Spleen (tissue), 7 donors: ENCODE results near the gene MC1R.

Experiments used
- POLR2A ChIP-seq, 3 donors: fragments of 450-650 bp; IDR thresholded peaks; one replicate each; pipeline ENCODE4 v1.5.1; 2017; ENCODE audit warnings: antibody characterized with exemption in 3 of 3, mild to moderate bottlenecking in 1 of 3
- POLR2AphosphoS5 ChIP-seq, 3 donors: sonication (generic); formaldehyde crosslinking; IDR thresholded peaks; one replicate each; pipeline ENCODE4 v1.5.1; 2017; ENCODE audit warnings: antibody characterized with exemption in 3 of 3
- TF ChIP-seq, protein P1 (sequence below), 11 experiments: fragments of 200-600 bp in 7 of 11; fragments of 450-650 bp in 4 of 11; sonication (generic) in 4 of 11; IDR thresholded peaks in 8 of 11; conservative IDR thresholded peaks in 3 of 11; 1 replicate in 7 of 11; 2 replicates in 4 of 11; pipeline versions ENCODE4 v1.4.0 to v1.8.0; 2016 to 2021; ENCODE audit warnings: antibody characterized with exemption in 11 of 11, inconsistent platforms in 4 of 11, mild to moderate bottlenecking in 1 of 11
- donor health status: DM: no; HTN: no; CAD: no; lungs with moderate emphysema.
- donor health status: DM: no; HTN: no; CAD: no.
- donor health status: DM: no; HTN: no; CAD: no.

DNA sequence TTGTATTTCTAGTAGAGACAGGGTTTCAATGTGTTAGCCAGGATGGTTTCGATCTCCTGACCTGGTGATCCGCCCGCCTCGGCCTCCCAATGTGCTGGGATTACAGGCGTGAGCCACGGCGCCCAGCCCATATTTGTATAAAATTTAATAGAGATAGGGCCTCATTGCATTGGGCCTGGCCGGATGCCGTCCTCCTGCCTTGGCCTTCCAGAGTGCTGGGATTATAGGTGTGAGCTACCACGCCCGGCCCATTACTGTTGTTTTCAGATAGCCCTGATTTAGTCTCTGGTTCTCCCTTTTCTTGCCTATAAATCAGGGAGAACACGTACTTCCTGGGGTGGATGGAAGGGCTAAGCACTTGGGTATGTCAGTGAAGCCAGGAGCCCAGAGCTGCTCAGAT is 33.4 kb downstream of the MC1R start:
- TF ChIP-seq, protein P1, sequence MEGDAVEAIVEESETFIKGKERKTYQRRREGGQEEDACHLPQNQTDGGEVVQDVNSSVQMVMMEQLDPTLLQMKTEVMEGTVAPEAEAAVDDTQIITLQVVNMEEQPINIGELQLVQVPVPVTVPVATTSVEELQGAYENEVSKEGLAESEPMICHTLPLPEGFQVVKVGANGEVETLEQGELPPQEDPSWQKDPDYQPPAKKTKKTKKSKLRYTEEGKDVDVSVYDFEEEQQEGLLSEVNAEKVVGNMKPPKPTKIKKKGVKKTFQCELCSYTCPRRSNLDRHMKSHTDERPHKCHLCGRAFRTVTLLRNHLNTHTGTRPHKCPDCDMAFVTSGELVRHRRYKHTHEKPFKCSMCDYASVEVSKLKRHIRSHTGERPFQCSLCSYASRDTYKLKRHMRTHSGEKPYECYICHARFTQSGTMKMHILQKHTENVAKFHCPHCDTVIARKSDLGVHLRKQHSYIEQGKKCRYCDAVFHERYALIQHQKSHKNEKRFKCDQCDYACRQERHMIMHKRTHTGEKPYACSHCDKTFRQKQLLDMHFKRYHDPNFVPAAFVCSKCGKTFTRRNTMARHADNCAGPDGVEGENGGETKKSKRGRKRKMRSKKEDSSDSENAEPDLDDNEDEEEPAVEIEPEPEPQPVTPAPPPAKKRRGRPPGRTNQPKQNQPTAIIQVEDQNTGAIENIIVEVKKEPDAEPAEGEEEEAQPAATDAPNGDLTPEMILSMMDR (IDR thresholded peaks at IDR 0.05 in 8 of 11, conservative IDR thresholded peaks at IDR 0.05 in 3 of 11) = no peak
- no peak for TF ChIP-seq POLR2A (IDR thresholded peaks at IDR 0.05)
- TF ChIP-seq POLR2AphosphoS5 (IDR thresholded peaks at IDR 0.05) = no peak
